MCF 10A (cell line): ENCODE measurements around the gene PRAMEF1. TPM values are rescaled to one million over a fixed set of nuclear protein-coding genes. Genes with fewer than 3 reads are reported as not detected.

ENCODE experiments used
- BruUV-seq: library from RNA; stranded (reverse); fragments of 400-500 nt; replicated peaks from 2 replicates; lab custom pipeline; 2021; lab: Mats Ljungman, UMichigan
- CTCF ChIA-PET: fragments of 300-600 bp; sonication (Branson Sonifier 250); formaldehyde crosslinking; extraction: SDS; loops from one replicate; lab custom pipeline; 2021; ENCODE audit warnings: antibody characterized with exemption, inconsistent platforms; lab: Yijun Ruan, JAX
- POLR2A ChIA-PET: fragments of 300-600, 350-650 bp; sonication (Branson Sonifier 250); formaldehyde crosslinking; extraction: SDS; loops from one replicate; lab custom pipeline; 2020; ENCODE audit warnings: antibody characterized with exemption, inconsistent platforms; lab: Yijun Ruan, JAX
- DNase-seq: peaks from one replicate; pipeline ENCODE4 v3.0.0-alpha.2; 2018; ENCODE audit not compliant: unreplicated experiment
- H3K27ac Mint-ChIP-seq: one replicate; pipeline ENCODE4 v1.8.0; 2022; ENCODE audit warnings: mild to moderate bottlenecking, low read depth, mixed read lengths; ENCODE audit not compliant: unreplicated experiment
- H3K27me3 Mint-ChIP-seq: one replicate; pipeline ENCODE4 v1.8.0; 2022; ENCODE audit warnings: mixed read lengths; ENCODE audit not compliant: insufficient read depth, unreplicated experiment
- H3K36me3 Mint-ChIP-seq: one replicate; pipeline ENCODE4 v1.8.0; 2022; ENCODE audit warnings: mild to moderate bottlenecking, moderate library complexity, mixed read lengths; ENCODE audit not compliant: insufficient read depth, unreplicated experiment
- H3K4me1 Mint-ChIP-seq: one replicate; pipeline ENCODE4 v1.8.0; 2022; ENCODE audit warnings: mixed read lengths; ENCODE audit not compliant: insufficient read depth, unreplicated experiment
- H3K4me3 Mint-ChIP-seq: one replicate; pipeline ENCODE4 v1.8.0; 2022; ENCODE audit warnings: mild to moderate bottlenecking, moderate library complexity, mixed read lengths; ENCODE audit not compliant: unreplicated experiment
- H3K9me3 Mint-ChIP-seq: one replicate; pipeline ENCODE4 v1.8.0; 2022; ENCODE audit warnings: mixed read lengths; ENCODE audit not compliant: unreplicated experiment
- CTCF ChIP-seq: fragments of 200-600 bp; IDR thresholded peaks from one replicate; pipeline ENCODE4 v1.8.0; 2022; ENCODE audit warnings: antibody characterized with exemption, mild to moderate bottlenecking; ENCODE audit not compliant: unreplicated experiment
- intact Hi-C: fragments of 100-400 bp; cut with micrococcal nuclease; formaldehyde crosslinking; loops from 2 replicates; pipeline ENCODE4 v1.14.1; 2022
- total RNA-seq: library from RNA; stranded (reverse); gene quantifications from 2 replicates; pipeline ENCODE4 v1.2.3, GENCODE V29; 2022

Gene PRAMEF1
- total RNA-seq, 1 experiment from 2014 or later = not detected

GRCh38 chr1:12774801-12775345 is 16.3 kb upstream of the PRAMEF1 start:
- BruUV-seq = no TSS peak
- POLR2A ChIA-PET = no interaction called here
- Mint-ChIP-seq H3K4me1 (no peaks in the 10 kb centered on the region), H3K27me3 (peaks cover 67% of the 10 kb centered on the region), H3K4me3 (no peak overlapping the region), H3K27ac (no peak overlapping the region), H3K9me3 (no peaks in the 10 kb centered on the region), H3K36me3 (no peaks in the 10 kb centered on the region)
- CTCF ChIA-PET = interaction anchor here (0.8 to 1.1 kb wide), 2 partner anchors 10 to 25 kb away, joined by 4 read pairs; no protein-coding TSS in a partner anchor
- no peak for DNase-seq
- intact Hi-C loops = no loop called here
- no peak for TF ChIP-seq CTCF

DNA sequence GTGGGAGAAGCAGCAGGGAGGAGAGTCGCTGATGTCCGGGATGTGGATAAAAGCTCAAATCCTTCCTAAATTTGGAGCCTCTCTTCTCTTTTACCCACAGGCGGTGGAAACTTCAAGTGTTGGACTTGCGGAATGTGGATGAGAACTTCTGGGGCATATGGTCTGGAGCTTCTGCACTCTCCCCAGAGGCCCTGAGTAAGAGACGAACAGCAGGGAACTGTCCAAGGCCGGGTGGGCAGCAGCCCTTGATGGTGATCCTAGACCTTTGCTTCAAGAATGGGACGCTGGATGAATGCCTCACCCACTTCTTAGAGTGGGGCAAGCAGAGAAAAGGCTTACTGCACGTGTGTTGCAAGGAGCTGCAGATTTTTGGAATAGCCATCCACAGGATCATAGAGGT is 15.8 kb upstream of the PRAMEF1 start:
- H3K27me3 Mint-ChIP-seq = peaks cover 62% of the 10 kb centered on the region
- H3K27ac Mint-ChIP-seq = no peak overlapping the region
- no peak for TF ChIP-seq CTCF
- H3K36me3 Mint-ChIP-seq = no peaks in the 10 kb centered on the region
- CTCF ChIA-PET = interaction anchor here (1.1 kb wide), 1 partner anchor 11 kb away, joined by 4 read pairs; no protein-coding TSS in a partner anchor
- BruUV-seq = no TSS peak
- no peaks in the 10 kb centered on the region for H3K4me1 Mint-ChIP-seq
- DNase-seq = no peak
- H3K4me3 Mint-ChIP-seq = no peak overlapping the region
- intact Hi-C loops = no loop called here
- POLR2A ChIA-PET = no interaction called here
- H3K9me3 Mint-ChIP-seq = no peaks in the 10 kb centered on the region

- no peak for TF ChIP-seq CTCF
- DNase-seq = no peak
- Mint-ChIP-seq H3K36me3 (no peaks in the 10 kb centered on the region), H3K27ac (no peak overlapping the region), H3K27me3 (peaks cover 46% of the 10 kb centered on the region), H3K4me1 (no peaks in the 10 kb centered on the region), H3K4me3 (no peak overlapping the region), H3K9me3 (no peaks in the 10 kb centered on the region)
- CTCF ChIA-PET = no interaction called here
- intact Hi-C loops = no loop called here
- POLR2A ChIA-PET = no interaction called here
- BruUV-seq = no TSS peak
These were observed 14.2 kb upstream of the PRAMEF1 start for GRCh38 chr1:12776801-12777557.

DNA sequence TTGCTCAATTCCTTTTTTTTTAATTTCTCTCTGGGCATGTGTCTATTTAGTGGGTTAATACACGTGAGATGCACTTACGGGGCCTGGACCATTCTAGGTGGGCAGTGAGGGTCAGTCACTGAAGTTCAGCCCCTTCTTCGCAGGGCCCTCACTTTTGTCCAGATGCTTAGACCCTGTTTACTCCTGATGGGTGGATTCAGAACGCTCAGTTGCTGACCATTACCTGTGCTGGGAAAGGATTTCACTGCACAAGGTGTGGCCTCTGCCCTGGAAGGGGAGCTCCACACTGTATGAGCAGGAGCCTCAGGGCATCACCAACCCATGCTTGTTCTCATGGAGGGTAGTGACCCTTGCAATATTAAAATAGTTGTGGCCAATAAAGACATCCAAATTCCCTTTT is 13.1 kb upstream of the PRAMEF1 start:
- H3K27me3 Mint-ChIP-seq = peaks cover 38% of the 10 kb centered on the region
- BruUV-seq = no TSS peak
- no peaks in the 10 kb centered on the region for H3K4me1 Mint-ChIP-seq
- CTCF ChIA-PET = interaction anchor here (0.7 to 0.9 kb wide), 2 partner anchors 506 to 885 kb away, joined by 3 to 4 read pairs; no protein-coding TSS in a partner anchor
- no peak for TF ChIP-seq CTCF
- intact Hi-C loops = no loop called here
- H3K9me3 Mint-ChIP-seq = no peaks in the 10 kb centered on the region
- DNase-seq = no peak
- H3K27ac Mint-ChIP-seq = no peak overlapping the region
- no peak overlapping the region for H3K4me3 Mint-ChIP-seq
- H3K36me3 Mint-ChIP-seq = no peaks in the 10 kb centered on the region
- POLR2A ChIA-PET = no interaction called here
